Stomach (tissue), 9 donors: ENCODE data around the gene CCR2. TPM values are rescaled to one million over a fixed set of nuclear protein-coding genes. Genes with fewer than 3 reads are reported as not detected.
"Not testable (repeated sequence)": the region's sequence is repeated elsewhere in the genome, so short reads cannot be mapped to it uniquely, and the experiment has no call there.

Experiments
- DNase-seq, 2 donors: peaks; one replicate each; pipeline versions ENCODE4 v3.0.0 to v3.0.0-alpha.2; 2013 to 2019
- H3K27ac ChIP-seq, 5 donors: fragments of 200-600 bp in 4 of 5; sonication (generic) in 4 of 5; one replicate each; pipeline ENCODE4 v1.5.1; 2013 to 2019; ENCODE audit warnings: mild to moderate bottlenecking in 1 of 5, moderate library complexity in 1 of 5
- H3K27me3 ChIP-seq, 3 donors: fragments of 200-600 bp; sonication (generic); one replicate each; pipeline ENCODE4 v1.5.1; 2017 to 2019; ENCODE audit warnings: mixed run types in 1 of 3
- H3K36me3 ChIP-seq, 4 donors: fragments of 200-600 bp; sonication (generic); 1 replicate in 3 of 4; 2 replicates in 1 of 4; pipeline ENCODE4 v1.5.1; 2016 to 2019
- H3K4me1 ChIP-seq, 4 donors: fragments of 200-600 bp; sonication (generic); one replicate each; pipeline ENCODE4 v1.5.1; 2016 to 2019
- H3K4me3 ChIP-seq, 4 donors: fragments of 200-600 bp; sonication (generic) in 3 of 4; one replicate each; pipeline ENCODE4 v1.5.1; 2016 to 2019; ENCODE audit warnings: mild to moderate bottlenecking in 1 of 4
- H3K9me3 ChIP-seq, 4 donors: fragments of 200-600 bp; sonication (generic); one replicate each; pipeline ENCODE4 v1.5.1; 2016 to 2019
- CTCF ChIP-seq, 7 experiments: fragments of 450-650 bp in 4 of 7; fragments of 200-600 bp in 3 of 7; sonication (generic) in 3 of 7; IDR thresholded peaks; one replicate each; pipeline ENCODE4 v1.5.1; 2016 to 2019; ENCODE audit warnings: antibody characterized with exemption in 7 of 7, control low read depth in 2 of 7, mild to moderate bottlenecking in 1 of 7
- EP300 ChIP-seq: sonication (generic); formaldehyde crosslinking; IDR thresholded peaks from one replicate; pipeline ENCODE4 v1.6.1; 2017; ENCODE audit warnings: antibody characterized with exemption
- POLR2A ChIP-seq, 4 donors: fragments of 450-650 bp; IDR thresholded peaks; one replicate each; pipeline ENCODE4 v1.6.1; 2016; ENCODE audit warnings: antibody characterized with exemption in 4 of 4, control low read depth in 2 of 4, mild to moderate bottlenecking in 1 of 4, moderate library complexity in 1 of 4
- POLR2AphosphoS5 ChIP-seq, 3 donors: sonication (generic); formaldehyde crosslinking; IDR thresholded peaks; one replicate each; pipeline ENCODE4 v1.6.1; 2016; ENCODE audit warnings: antibody characterized with exemption in 3 of 3
- WGBS, 5 donors: extraction: QIAGEN DNeasy Blood & Tissue Kit in 3 of 5; methylation state at CpG; one replicate each; pipeline versions ENCODE4 v1.1.5 to v1.1.7; 2013 to 2018; 5-methylcytosine and 5-hydroxymethylcytosine counted together
- intact Hi-C: fragments of 100-400 bp; cut with DNase I; formaldehyde crosslinking; loops from one replicate; pipeline ENCODE4 v1.15.1; 2023; ENCODE audit warnings: low total_unique reads
- polyA plus RNA-seq, 3 donors: library from polyadenylated mRNA; stranded (reverse); fragments of 200-250 nt; gene quantifications; one replicate each; pipeline ENCODE4 v1.2.3, GENCODE V29; 2013
- total RNA-seq, 5 donors: library from RNA; depleted of rRNA; stranded (reverse); fragments of >200 nt; gene quantifications; one replicate each; pipeline versions ENCODE4 v1.1.0 to v1.2.3, GENCODE V29; 2014 to 2016
- donor health status: healthy with polysubstance abuse.
- donor health status: Bipolar disorder and iron deficiency.
- donor health status: healthy.

Gene CCR2
- total and polyA plus RNA-seq, 8 donors: 0.37 to 2.5 (median 0.61) TPM; not detected in 3

- DNase-seq: no peak
- no peak overlapping the region for H3K27ac ChIP-seq
- no peaks in the 10 kb centered on the region for H3K27me3 ChIP-seq
- no peak overlapping the region for H3K4me3 ChIP-seq
- no peaks in the 10 kb centered on the region for H3K9me3 ChIP-seq
- H3K4me1 ChIP-seq: peaks cover 0 to 9% (median 6%) of the 10 kb centered on the region in 4 donors
- H3K36me3 ChIP-seq: no peaks in the 10 kb centered on the region
- 68 to 85% (median 76%) methylated on average over 8 of the region's 8 CpGs for WGBS, 5 donors
- intact Hi-C loops: no loop called here
- TF ChIP-seq POLR2AphosphoS5 (IDR thresholded peaks at IDR 0.05): no peak
- no peak for TF ChIP-seq POLR2A (IDR thresholded peaks at IDR 0.05)
- TF ChIP-seq EP300: no peak
- no peak for TF ChIP-seq CTCF (IDR thresholded peaks at IDR 0.05)
Measured at GRCh38 chr3:46400000-46400734, 46.3 kb downstream of the CCR2 start.

- TF ChIP-seq POLR2AphosphoS5 (IDR thresholded peaks at IDR 0.05) (no peak), EP300 (no peak), POLR2A (IDR thresholded peaks at IDR 0.05) (no peak), CTCF (IDR thresholded peaks at IDR 0.05) (no peak)
- H3K36me3 ChIP-seq: no peaks in the 10 kb centered on the region
- H3K4me3 ChIP-seq: no peak overlapping the region
- 86 to 96% (median 93%) methylated on average over 5 of the region's 5 CpGs for WGBS, 5 donors
- H3K27ac ChIP-seq: no peak overlapping the region
- peaks cover 5 to 16% (median 12%) of the 10 kb centered on the region in 4 donors for H3K4me1 ChIP-seq
- DNase-seq: no peak
- no peaks in the 10 kb centered on the region for H3K9me3 ChIP-seq
- no peaks in the 10 kb centered on the region for H3K27me3 ChIP-seq
- intact Hi-C loops: no loop called here
Measured at GRCh38 chr3:46400846-46401245, 46.9 kb downstream of the CCR2 start.

- no peaks in the 10 kb centered on the region for H3K9me3 ChIP-seq
- TF ChIP-seq EP300 (no peak), POLR2A (IDR thresholded peaks at IDR 0.05) (no peak), CTCF (IDR thresholded peaks at IDR 0.05) (no peak)
- DNase-seq: no peak
- WGBS, 5 donors: 86 to 96% (median 92%) methylated on average over 2 of the region's 2 CpGs
- peaks cover 12 to 23% (median 19%) of the 10 kb centered on the region in 4 donors for H3K4me1 ChIP-seq
- intact Hi-C loops: no loop called here
- no peak overlapping the region for H3K27ac ChIP-seq
- no peaks in the 10 kb centered on the region for H3K36me3 ChIP-seq
- no peak overlapping the region for H3K4me3 ChIP-seq
- H3K27me3 ChIP-seq: no peaks in the 10 kb centered on the region
Measured at GRCh38 chr3:46401579-46401978, 47.7 kb downstream of the CCR2 start.

GRCh38 chr3:46402902-46403301 is 49.0 kb downstream of the CCR2 start:
- not testable (repeated sequence) for DNase-seq

More at GRCh38 chr3:46402902-46403301, 49.0 kb downstream of the CCR2 start:
- H3K27me3 ChIP-seq, H3K36me3 ChIP-seq, H3K9me3 ChIP-seq, H3K4me3 ChIP-seq, H3K27ac ChIP-seq, intact Hi-C loops: not testable (repeated sequence)
- 88 to 97% (median 95%) methylated on average over 4 of the region's 4 CpGs for WGBS, 5 donors
- H3K4me1 ChIP-seq: peaks cover 19 to 36% (median 32%) of the 10 kb centered on the region in 4 donors
